Measurements from ENCODE around the gene DLG2.

Gene DLG2

DNA sequence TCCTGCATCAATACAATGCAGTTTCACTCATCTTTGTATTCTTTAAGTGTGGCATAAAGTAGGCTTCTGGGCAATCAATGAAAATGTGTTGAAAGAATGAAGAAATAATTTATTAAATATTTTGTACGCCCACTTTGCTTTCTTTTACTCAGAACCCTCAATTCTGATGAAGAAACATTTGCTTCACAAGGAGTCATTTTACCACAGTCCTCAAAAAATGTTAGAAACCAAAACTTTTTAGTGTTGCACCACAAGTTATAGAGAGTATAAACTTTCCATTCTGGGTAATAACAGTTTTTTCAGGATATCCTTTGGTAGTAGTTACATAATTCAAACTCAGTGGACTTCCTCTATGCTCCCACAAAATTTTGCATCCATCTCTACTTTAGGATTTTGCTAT lies 360.5 kb downstream of the DLG2 start:
- Histone ChIP-seq H3K27me3 (replicated peaks in 2 of 5; ENCODE audit: control insufficient read depth in 4 of 5, insufficient read depth in 5 of 5, low read length in 4 of 5) (no peaks in the 10 kb centered on the region), H3K9me3 (ENCODE audit: control extremely low read depth in 1 of 5, control insufficient read depth in 4 of 5, insufficient read depth in 2 of 5, low read depth in 1 of 5, low read length in 4 of 5) (no peaks in the 10 kb centered on the region), H3K4me1 (ENCODE audit: control extremely low read depth in 1 of 4, control insufficient read depth in 4 of 4, insufficient read depth in 4 of 4, low read length in 3 of 4) (peaks cover 0 to 8% (median 1%) of the 10 kb centered on the region in 4 experiments), H3K36me3 (ENCODE audit: control insufficient read depth in 4 of 4, insufficient read depth in 4 of 4, low read length in 3 of 4) (no peaks in the 10 kb centered on the region), H3K27ac (ENCODE audit: insufficient read depth in 1 of 2, low read depth in 1 of 2, low read length in 2 of 2, poor library complexity in 1 of 2, severe bottlenecking in 2 of 2) (no peak overlapping the region), H3K4me3 (ENCODE audit: control insufficient read depth in 1 of 7, extremely low read depth in 1 of 7, insufficient read depth in 4 of 7, low read depth in 2 of 7, low read length in 6 of 7) (no peak overlapping the region)
- CTCF ChIA-PET, result no interaction called here
- WGBS (ENCODE audit: insufficient coverage), result no CpG with 5 or more reads among the region's 1 CpG
- POLR2A ChIA-PET, result no interaction called here
- no peak for DNase-seq

GRCh38 chr11:85263328-85263727 lies 363.8 kb downstream of the DLG2 start:
- POLR2A ChIA-PET, result no interaction called here
- 100% methylated on average over 2 of the region's 3 CpGs for WGBS (ENCODE audit: insufficient coverage)

GRCh38 chr11:85257837-85258236 lies 369.3 kb downstream of the DLG2 start:
- H3K4me3 ChIP-seq (ENCODE audit: control insufficient read depth in 1 of 7, extremely low read depth in 1 of 7, insufficient read depth in 4 of 7, low read depth in 2 of 7, low read length in 6 of 7), result no peak overlapping the region
- peaks cover 0 to 6% (median 0%) of the 10 kb centered on the region in 5 experiments for H3K9me3 ChIP-seq (ENCODE audit: control extremely low read depth in 1 of 5, control insufficient read depth in 4 of 5, insufficient read depth in 2 of 5, low read depth in 1 of 5, low read length in 4 of 5)
- H3K36me3 ChIP-seq (ENCODE audit: control insufficient read depth in 4 of 4, insufficient read depth in 4 of 4, low read length in 3 of 4), result no peaks in the 10 kb centered on the region
- no peaks in the 10 kb centered on the region for H3K27me3 ChIP-seq (replicated peaks in 2 of 5; ENCODE audit: control insufficient read depth in 4 of 5, insufficient read depth in 5 of 5, low read length in 4 of 5)
- ChIA-PET POLR2A (no interaction called here), CTCF (no interaction called here)
- no peak overlapping the region for H3K27ac ChIP-seq (ENCODE audit: insufficient read depth in 1 of 2, low read depth in 1 of 2, low read length in 2 of 2, poor library complexity in 1 of 2, severe bottlenecking in 2 of 2)
- H3K4me1 ChIP-seq (ENCODE audit: control extremely low read depth in 1 of 4, control insufficient read depth in 4 of 4, insufficient read depth in 4 of 4, low read length in 3 of 4), result peaks cover 0 to 4% (median 0%) of the 10 kb centered on the region in 4 experiments
- no peak for DNase-seq

More at GRCh38 chr11:85263328-85263727, 363.8 kb downstream of the DLG2 start:
- DNase-seq, result no peak
- CTCF ChIA-PET, result no interaction called here
- Histone ChIP-seq H3K27ac (ENCODE audit: insufficient read depth in 1 of 2, low read depth in 1 of 2, low read length in 2 of 2, poor library complexity in 1 of 2, severe bottlenecking in 2 of 2) (no peak overlapping the region), H3K27me3 (replicated peaks in 2 of 5; ENCODE audit: control insufficient read depth in 4 of 5, insufficient read depth in 5 of 5, low read length in 4 of 5) (no peaks in the 10 kb centered on the region), H3K4me3 (ENCODE audit: control insufficient read depth in 1 of 7, extremely low read depth in 1 of 7, insufficient read depth in 4 of 7, low read depth in 2 of 7, low read length in 6 of 7) (no peak overlapping the region), H3K36me3 (ENCODE audit: control insufficient read depth in 4 of 4, insufficient read depth in 4 of 4, low read length in 3 of 4) (no peaks in the 10 kb centered on the region), H3K9me3 (ENCODE audit: control extremely low read depth in 1 of 5, control insufficient read depth in 4 of 5, insufficient read depth in 2 of 5, low read depth in 1 of 5, low read length in 4 of 5) (no peaks in the 10 kb centered on the region), H3K4me1 (ENCODE audit: control extremely low read depth in 1 of 4, control insufficient read depth in 4 of 4, insufficient read depth in 4 of 4, low read length in 3 of 4) (peaks cover 0 to 8% (median 1%) of the 10 kb centered on the region in 4 experiments)

- ChIA-PET POLR2A (no interaction called here), CTCF (no interaction called here)
- Histone ChIP-seq H3K27me3 (replicated peaks in 2 of 5; ENCODE audit: control insufficient read depth in 4 of 5, insufficient read depth in 5 of 5, low read length in 4 of 5) (no peaks in the 10 kb centered on the region), H3K27ac (ENCODE audit: insufficient read depth in 1 of 2, low read depth in 1 of 2, low read length in 2 of 2, poor library complexity in 1 of 2, severe bottlenecking in 2 of 2) (no peak overlapping the region), H3K9me3 (ENCODE audit: control extremely low read depth in 1 of 5, control insufficient read depth in 4 of 5, insufficient read depth in 2 of 5, low read depth in 1 of 5, low read length in 4 of 5) (peaks cover 0 to 8% (median 1%) of the 10 kb centered on the region in 5 experiments), H3K4me3 (ENCODE audit: control insufficient read depth in 1 of 7, extremely low read depth in 1 of 7, insufficient read depth in 4 of 7, low read depth in 2 of 7, low read length in 6 of 7) (no peak overlapping the region), H3K36me3 (ENCODE audit: control insufficient read depth in 4 of 4, insufficient read depth in 4 of 4, low read length in 3 of 4) (no peaks in the 10 kb centered on the region), H3K4me1 (ENCODE audit: control extremely low read depth in 1 of 4, control insufficient read depth in 4 of 4, insufficient read depth in 4 of 4, low read length in 3 of 4) (peaks cover 0 to 4% (median 0%) of the 10 kb centered on the region in 4 experiments)
- 97% methylated on average over 4 of the region's 7 CpGs for WGBS (ENCODE audit: insufficient coverage)
- no peak for DNase-seq
Measured at GRCh38 chr11:85256433-85256832, 370.7 kb downstream of the DLG2 start.

DNA sequence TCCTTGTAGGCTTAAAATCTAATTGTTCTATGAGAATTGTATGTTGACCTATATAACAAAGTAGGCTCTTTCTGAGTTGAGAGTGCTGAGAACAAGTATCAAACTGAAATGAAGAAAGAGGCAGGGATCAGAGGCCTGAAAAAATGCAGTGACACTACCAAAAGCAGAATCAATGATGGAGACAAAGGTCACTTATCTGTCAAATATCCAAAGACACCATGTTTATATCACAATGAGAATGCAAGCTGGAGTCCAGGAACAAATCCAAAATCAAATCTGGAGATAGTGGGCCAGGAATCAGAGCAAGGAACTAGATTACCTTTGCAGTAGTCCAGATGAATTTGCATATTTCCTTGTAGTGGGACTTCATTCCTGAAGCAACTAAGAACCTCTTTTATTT lies 377.7 kb downstream of the DLG2 start:
- Histone ChIP-seq H3K4me1 (ENCODE audit: control extremely low read depth in 1 of 4, control insufficient read depth in 4 of 4, insufficient read depth in 4 of 4, low read length in 3 of 4) (no peaks in the 10 kb centered on the region), H3K27ac (ENCODE audit: insufficient read depth in 1 of 2, low read depth in 1 of 2, low read length in 2 of 2, poor library complexity in 1 of 2, severe bottlenecking in 2 of 2) (no peak overlapping the region), H3K9me3 (ENCODE audit: control extremely low read depth in 1 of 5, control insufficient read depth in 4 of 5, insufficient read depth in 2 of 5, low read depth in 1 of 5, low read length in 4 of 5) (peaks cover 0 to 8% (median 1%) of the 10 kb centered on the region in 5 experiments), H3K4me3 (ENCODE audit: control insufficient read depth in 1 of 7, extremely low read depth in 1 of 7, insufficient read depth in 4 of 7, low read depth in 2 of 7, low read length in 6 of 7) (no peak overlapping the region), H3K27me3 (replicated peaks in 2 of 5; ENCODE audit: control insufficient read depth in 4 of 5, insufficient read depth in 5 of 5, low read length in 4 of 5) (no peaks in the 10 kb centered on the region), H3K36me3 (ENCODE audit: control insufficient read depth in 4 of 4, insufficient read depth in 4 of 4, low read length in 3 of 4) (no peaks in the 10 kb centered on the region)
- CTCF ChIA-PET, result no interaction called here
- POLR2A ChIA-PET, result no interaction called here
- no peak for DNase-seq

DNA sequence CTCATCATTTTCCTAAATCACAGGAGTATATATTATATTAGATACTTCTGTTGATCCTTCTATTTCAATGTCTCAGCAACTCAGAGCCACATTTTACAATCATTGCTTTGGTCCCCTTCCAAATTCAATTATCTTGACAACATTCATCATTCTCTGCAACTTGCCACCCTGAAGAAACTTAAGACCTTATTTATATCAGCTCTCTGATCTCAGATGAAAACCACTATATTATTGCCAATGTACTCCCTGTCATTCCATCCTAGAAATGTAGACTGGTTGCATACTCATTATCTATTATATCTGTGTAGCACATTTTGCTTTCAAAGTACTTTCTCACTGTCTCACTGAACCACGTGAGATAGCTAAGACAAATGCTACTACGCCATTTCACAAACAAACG lies 379.3 kb downstream of the DLG2 start:
- Histone ChIP-seq H3K9me3 (ENCODE audit: control extremely low read depth in 1 of 5, control insufficient read depth in 4 of 5, insufficient read depth in 2 of 5, low read depth in 1 of 5, low read length in 4 of 5) (peaks cover 0 to 2% (median 0%) of the 10 kb centered on the region in 5 experiments), H3K36me3 (ENCODE audit: control insufficient read depth in 4 of 4, insufficient read depth in 4 of 4, low read length in 3 of 4) (no peaks in the 10 kb centered on the region), H3K27me3 (replicated peaks in 2 of 5; ENCODE audit: control insufficient read depth in 4 of 5, insufficient read depth in 5 of 5, low read length in 4 of 5) (no peaks in the 10 kb centered on the region), H3K4me1 (ENCODE audit: control extremely low read depth in 1 of 4, control insufficient read depth in 4 of 4, insufficient read depth in 4 of 4, low read length in 3 of 4) (no peaks in the 10 kb centered on the region), H3K4me3 (ENCODE audit: control insufficient read depth in 1 of 7, extremely low read depth in 1 of 7, insufficient read depth in 4 of 7, low read depth in 2 of 7, low read length in 6 of 7) (no peak overlapping the region), H3K27ac (ENCODE audit: insufficient read depth in 1 of 2, low read depth in 1 of 2, low read length in 2 of 2, poor library complexity in 1 of 2, severe bottlenecking in 2 of 2) (no peak overlapping the region)
- CTCF ChIA-PET, result no interaction called here
- POLR2A ChIA-PET, result no interaction called here
- WGBS (ENCODE audit: insufficient coverage), result 100% methylated on average over 3 of the region's 3 CpGs
- no peak for DNase-seq

- no peak overlapping the region for H3K4me3 ChIP-seq (ENCODE audit: control insufficient read depth in 1 of 7, extremely low read depth in 1 of 7, insufficient read depth in 4 of 7, low read depth in 2 of 7, low read length in 6 of 7)
- no peaks in the 10 kb centered on the region for H3K4me1 ChIP-seq (ENCODE audit: control extremely low read depth in 1 of 4, control insufficient read depth in 4 of 4, insufficient read depth in 4 of 4, low read length in 3 of 4)
- H3K27me3 ChIP-seq (replicated peaks in 2 of 5; ENCODE audit: control insufficient read depth in 4 of 5, insufficient read depth in 5 of 5, low read length in 4 of 5), result no peaks in the 10 kb centered on the region
- no peaks in the 10 kb centered on the region for H3K36me3 ChIP-seq (ENCODE audit: control insufficient read depth in 4 of 4, insufficient read depth in 4 of 4, low read length in 3 of 4)
- H3K27ac ChIP-seq (ENCODE audit: insufficient read depth in 1 of 2, low read depth in 1 of 2, low read length in 2 of 2, poor library complexity in 1 of 2, severe bottlenecking in 2 of 2), result no peak overlapping the region
- ChIA-PET CTCF (no interaction called here), POLR2A (no interaction called here)
- DNase-seq, result no peak
- no CpG with 5 or more reads among the region's 1 CpG for WGBS (ENCODE audit: insufficient coverage)
- H3K9me3 ChIP-seq (ENCODE audit: control extremely low read depth in 1 of 5, control insufficient read depth in 4 of 5, insufficient read depth in 2 of 5, low read depth in 1 of 5, low read length in 4 of 5), result no peaks in the 10 kb centered on the region
Measured at GRCh38 chr11:85238906-85239305, 388.2 kb downstream of the DLG2 start.

All from common myeloid progenitor, CD34-positive (primary cell).